ENCODE data around the gene RDX. TPM values are rescaled to one million over a fixed set of nuclear protein-coding genes. Genes with fewer than 3 reads are reported as not detected.
"Not testable (repeated sequence)": the region's sequence is repeated elsewhere in the genome, so short reads cannot be mapped to it uniquely, and the experiment has no call there.

RDX gene
- total RNA-seq, 1 experiment from 2014 or later, result 131 TPM

DNA sequence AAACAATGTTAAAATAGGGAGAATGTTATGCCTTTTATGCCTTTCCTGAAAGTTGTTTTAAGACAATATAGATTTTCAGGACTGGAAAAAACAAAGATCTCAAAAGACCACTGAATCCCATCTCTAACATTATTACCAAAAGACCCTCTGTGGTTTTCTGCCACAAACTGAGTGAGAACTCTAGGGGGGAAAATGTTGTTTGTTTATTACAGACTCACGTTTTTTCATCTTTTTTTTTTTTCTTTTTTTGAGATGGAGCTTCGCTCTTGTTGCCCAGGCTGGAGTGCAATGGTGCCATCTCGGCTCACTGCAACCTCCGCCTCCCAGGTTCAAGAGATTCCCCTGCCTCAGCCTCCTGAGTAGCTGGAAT lies 9.6 kb upstream of the RDX start:
- H3K9me2 ChIP-seq (ENCODE audit: insufficient read depth); CTCF ChIA-PET; H3K27me3 ChIP-seq (ENCODE audit: insufficient read depth, low read length); H3K4me3 ChIP-seq (replicated peaks in 1 of 2; ENCODE audit: low read depth in 1 of 2, low read length in 2 of 2); ATAC-seq; H3K9ac ChIP-seq (ENCODE audit: low read length); H3K36me3 ChIP-seq (ENCODE audit: control insufficient read depth in 1 of 2, insufficient read depth in 2 of 2, low read length in 2 of 2); H2AFZ ChIP-seq (ENCODE audit: low read depth, low read length, poor library complexity, severe bottlenecking); BruUV-seq (replicated peaks); H4K20me1 ChIP-seq (ENCODE audit: insufficient read depth); intact Hi-C loops (cut with micrococcal nuclease); H3K27ac ChIP-seq (ENCODE audit: low read depth, low read length); H3K79me2 ChIP-seq (ENCODE audit: insufficient read depth, low read length); H3K9me3 ChIP-seq (ENCODE audit: control insufficient read depth in 1 of 2, insufficient read depth in 1 of 2, low read depth in 1 of 2, low read length in 2 of 2); DNase-seq (ENCODE audit: low read depth, low spot score); POLR2A ChIA-PET; RAD21 ChIA-PET (ENCODE audit: low non-redundant PET in 1 of 2, low total read pairs in 2 of 2, uncharacterized antibody in 2 of 2, unreplicated experiment in 2 of 2): not testable (repeated sequence)
- Histone ChIP-seq H3K4me1 (ENCODE audit: control insufficient read depth in 1 of 2, insufficient read depth in 2 of 2, low read length in 2 of 2) (peaks cover 9 to 11% of the 10 kb centered on the region in 2 experiments; a peak in 3 of 4 replicates), H3K4me2 (ENCODE audit: low read length) (peak overlapping the region; percentile 4; the same call in 1 of the 2 replicates)

DNA sequence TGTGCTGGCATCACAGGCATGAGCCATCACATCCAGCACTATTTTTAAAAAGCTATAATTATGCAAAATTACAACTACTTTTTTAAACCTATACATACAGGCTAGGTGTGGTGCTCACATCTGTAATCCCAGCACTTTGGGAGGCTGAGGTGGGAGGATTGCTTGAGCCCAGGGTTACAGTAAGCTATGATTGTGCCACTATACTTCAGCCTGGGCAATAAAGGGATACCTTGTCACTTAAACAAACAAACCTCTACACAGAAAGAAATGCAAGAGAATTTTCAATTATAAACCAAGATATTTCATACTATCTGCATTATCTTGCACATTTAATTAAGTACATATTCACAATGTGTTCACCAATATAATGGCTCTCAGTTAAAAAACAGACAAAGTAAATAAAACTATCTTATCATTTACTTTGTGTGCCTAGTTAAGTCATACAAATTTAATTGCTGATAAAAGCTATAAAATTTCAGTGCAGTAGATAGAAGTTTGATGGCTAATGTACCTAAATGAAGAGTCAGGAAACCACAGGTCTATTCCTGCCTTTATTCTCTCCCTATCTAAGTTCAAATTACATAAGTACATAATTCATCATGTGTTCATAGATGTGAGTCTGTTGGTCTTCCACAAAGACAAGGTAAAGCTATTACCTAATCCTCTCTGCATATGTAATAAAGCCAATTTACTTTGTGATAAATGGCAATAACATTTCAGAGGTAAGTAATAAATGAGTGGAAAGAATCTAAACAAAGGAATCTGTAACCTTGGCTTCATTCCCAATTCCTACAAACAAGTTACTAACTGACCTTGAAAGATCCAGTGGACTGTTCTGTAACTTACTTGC lies 9.0 kb upstream of the RDX start:
- Histone ChIP-seq H3K9me2 (ENCODE audit: insufficient read depth) (no peaks in the 10 kb centered on the region), H4K20me1 (ENCODE audit: insufficient read depth) (no peaks in the 10 kb centered on the region), H2AFZ (ENCODE audit: low read depth, low read length, poor library complexity, severe bottlenecking) (no peak overlapping the region), H3K9ac (ENCODE audit: low read length) (no peak overlapping the region), H3K36me3 (ENCODE audit: control insufficient read depth in 1 of 2, insufficient read depth in 2 of 2, low read length in 2 of 2) (no peaks in the 10 kb centered on the region), H3K27me3 (ENCODE audit: insufficient read depth, low read length) (no peaks in the 10 kb centered on the region), H3K9me3 (ENCODE audit: control insufficient read depth in 1 of 2, insufficient read depth in 1 of 2, low read depth in 1 of 2, low read length in 2 of 2) (no peaks in the 10 kb centered on the region), H3K4me2 (ENCODE audit: low read length) (peak overlapping the region; percentile 4; the same call in 1 of the 2 replicates), H3K79me2 (ENCODE audit: insufficient read depth, low read length) (no peaks in the 10 kb centered on the region), H3K4me3 (replicated peaks in 1 of 2; ENCODE audit: low read depth in 1 of 2, low read length in 2 of 2) (no peak overlapping the region), H3K4me1 (ENCODE audit: control insufficient read depth in 1 of 2, insufficient read depth in 2 of 2, low read length in 2 of 2) (peaks cover 9 to 11% of the 10 kb centered on the region in 2 experiments; a peak in 3 of 4 replicates), H3K27ac (ENCODE audit: low read depth, low read length) (no peak overlapping the region)
- intact Hi-C loops (cut with micrococcal nuclease), result no loop called here
- ChIA-PET RAD21 (ENCODE audit: low non-redundant PET in 1 of 2, low total read pairs in 2 of 2, uncharacterized antibody in 2 of 2, unreplicated experiment in 2 of 2) (no interaction called here), CTCF (no interaction called here), POLR2A (no interaction called here)
- peak; percentile 73 for ATAC-seq
- no TSS peak for BruUV-seq (replicated peaks)
- no peak for DNase-seq (ENCODE audit: low read depth, low spot score)
- TF ChIP-seq EZH2phosphoT487 (IDR thresholded peaks at IDR 0.05; ENCODE audit: borderline replicate concordance) (no peak), JUND (IDR thresholded peaks at IDR 0.05) (peak; percentile 9; the same call in 1 of the 2 replicates), TCF7L2 (IDR thresholded peaks at IDR 0.05; ENCODE audit: borderline replicate concordance, extremely low read depth, insufficient read depth, insufficient read length) (peak; percentile 77)
